Measurements from ENCODE around the gene INHBB. TPM values are rescaled to one million over a fixed set of nuclear protein-coding genes. Genes with fewer than 3 reads are reported as not detected.

Gene INHBB
- total and polyA plus RNA-seq, 11 donors: 0.70 to 38.0 (median 2.8) TPM

DNA sequence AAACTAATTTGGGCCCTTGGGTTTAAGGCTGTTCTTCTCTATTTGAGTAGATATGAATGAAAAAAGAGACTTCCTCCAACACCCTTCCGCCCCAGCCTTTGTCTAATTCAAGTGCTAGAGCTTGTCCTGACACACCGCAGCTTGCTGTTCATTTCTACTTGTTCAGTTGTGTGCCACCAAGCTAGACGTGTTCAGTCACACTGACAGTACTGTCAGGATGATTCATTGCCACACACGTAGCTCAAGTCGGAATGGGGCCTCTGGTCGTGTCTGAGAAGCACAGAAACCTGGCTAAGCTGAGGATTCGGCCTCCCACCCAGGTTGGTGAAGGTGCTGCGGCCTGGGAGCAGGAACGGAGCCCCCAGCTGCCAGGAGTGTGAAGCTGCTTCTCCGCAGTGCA, 45.6 kb upstream of the INHBB start:
- ATAC-seq: no peak
- no peak overlapping the region for H3K27ac ChIP-seq
- H3K4me3 ChIP-seq: no peak overlapping the region
- H3K4me1 ChIP-seq: no peaks in the 10 kb centered on the region
- H3K36me3 ChIP-seq: peaks cover 0 to 80% (median 23%) of the 10 kb centered on the region in 9 donors
- intact Hi-C loops (cut with DNase I): loop anchor here in 1 of 10 donors (10.0 kb wide), 1 partner anchor 46 kb away; the partner anchor contains the start of gene RALB
- WGBS, 4 donors: 88 to 96% (median 91%) methylated on average over 10 of the region's 10 CpGs
- TF ChIP-seq, protein P1, sequence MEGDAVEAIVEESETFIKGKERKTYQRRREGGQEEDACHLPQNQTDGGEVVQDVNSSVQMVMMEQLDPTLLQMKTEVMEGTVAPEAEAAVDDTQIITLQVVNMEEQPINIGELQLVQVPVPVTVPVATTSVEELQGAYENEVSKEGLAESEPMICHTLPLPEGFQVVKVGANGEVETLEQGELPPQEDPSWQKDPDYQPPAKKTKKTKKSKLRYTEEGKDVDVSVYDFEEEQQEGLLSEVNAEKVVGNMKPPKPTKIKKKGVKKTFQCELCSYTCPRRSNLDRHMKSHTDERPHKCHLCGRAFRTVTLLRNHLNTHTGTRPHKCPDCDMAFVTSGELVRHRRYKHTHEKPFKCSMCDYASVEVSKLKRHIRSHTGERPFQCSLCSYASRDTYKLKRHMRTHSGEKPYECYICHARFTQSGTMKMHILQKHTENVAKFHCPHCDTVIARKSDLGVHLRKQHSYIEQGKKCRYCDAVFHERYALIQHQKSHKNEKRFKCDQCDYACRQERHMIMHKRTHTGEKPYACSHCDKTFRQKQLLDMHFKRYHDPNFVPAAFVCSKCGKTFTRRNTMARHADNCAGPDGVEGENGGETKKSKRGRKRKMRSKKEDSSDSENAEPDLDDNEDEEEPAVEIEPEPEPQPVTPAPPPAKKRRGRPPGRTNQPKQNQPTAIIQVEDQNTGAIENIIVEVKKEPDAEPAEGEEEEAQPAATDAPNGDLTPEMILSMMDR (IDR thresholded peaks at IDR 0.05): no peak
- no peak for TF ChIP-seq POLR2A (IDR thresholded peaks at IDR 0.05)
- no peaks in the 10 kb centered on the region for H3K9me3 ChIP-seq
- no peak for DNase-seq
- H3K27me3 ChIP-seq: no peaks in the 10 kb centered on the region

DNA sequence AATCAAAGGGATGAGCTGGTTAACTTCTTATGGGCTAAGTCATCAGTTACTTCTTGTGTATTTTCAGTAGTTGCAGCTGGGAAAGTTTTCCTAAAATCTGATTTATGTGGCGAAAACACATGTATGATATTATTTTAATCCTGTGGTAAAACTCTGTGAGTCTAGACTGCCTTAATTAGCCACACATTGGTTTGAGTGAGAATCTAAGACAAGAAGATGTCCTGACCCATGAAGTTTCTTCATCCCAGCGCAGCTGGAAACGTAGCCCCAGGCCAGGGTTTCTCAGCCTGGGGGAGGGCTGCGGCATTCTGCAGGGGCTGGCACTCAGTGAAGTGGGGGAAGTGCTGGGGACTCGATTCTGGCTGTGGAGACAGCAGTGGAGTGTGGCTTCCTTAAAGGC, 44.7 kb upstream of the INHBB start:
- no peak for TF ChIP-seq POLR2A (IDR thresholded peaks at IDR 0.05)
- TF ChIP-seq, protein P1 (IDR thresholded peaks at IDR 0.05): no peak
- Histone ChIP-seq H3K9me3 (no peaks in the 10 kb centered on the region), H3K36me3 (peaks cover 0 to 71% (median 18%) of the 10 kb centered on the region in 9 donors), H3K27me3 (no peaks in the 10 kb centered on the region), H3K4me3 (no peak overlapping the region), H3K4me1 (no peaks in the 10 kb centered on the region), H3K27ac (no peak overlapping the region)
- ATAC-seq: no peak
- intact Hi-C loops (cut with DNase I): loop anchor here in 1 of 10 donors (10.0 kb wide), 1 partner anchor 46 kb away; the partner anchor contains the start of gene RALB
- 93 to 98% (median 95%) methylated on average over 5 of the region's 5 CpGs for WGBS, 4 donors
- no peak for DNase-seq

DNA sequence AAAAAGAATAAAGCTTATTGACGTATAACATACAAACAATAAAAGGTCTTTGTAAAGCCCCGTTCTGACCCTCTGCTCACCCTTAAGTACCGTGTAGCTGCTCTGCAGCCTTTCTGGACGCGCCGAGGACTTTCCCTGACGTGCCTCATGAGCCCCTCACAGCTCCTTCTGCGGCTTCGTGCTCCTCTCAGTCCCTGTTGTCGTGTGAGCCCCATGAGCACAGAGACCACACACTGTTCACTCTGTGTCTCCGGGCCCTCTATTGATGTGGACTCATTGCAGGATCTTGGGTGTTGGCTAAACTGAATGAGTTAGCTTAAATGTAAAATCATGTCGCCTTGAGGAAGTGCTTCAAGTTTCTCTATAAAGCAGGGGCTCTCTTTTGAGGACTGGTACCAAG, 43.6 kb upstream of the INHBB start:
- Histone ChIP-seq H3K36me3 (peaks cover 0 to 62% (median 9%) of the 10 kb centered on the region in 9 donors), H3K4me3 (no peak overlapping the region), H3K9me3 (no peaks in the 10 kb centered on the region), H3K27ac (no peak overlapping the region), H3K4me1 (no peaks in the 10 kb centered on the region), H3K27me3 (no peaks in the 10 kb centered on the region)
- ATAC-seq (no peak), DNase-seq (no peak)
- intact Hi-C loops (cut with DNase I): loop anchor here in 1 of 10 donors (10.0 kb wide), 1 partner anchor 48 kb away; the partner anchor contains the start of gene RALB
- 91 to 95% (median 93%) methylated on average over 12 of the region's 12 CpGs for WGBS, 4 donors
- TF ChIP-seq, protein P1 (IDR thresholded peaks at IDR 0.05): no peak
- no peak for TF ChIP-seq POLR2A (IDR thresholded peaks at IDR 0.05)

DNA sequence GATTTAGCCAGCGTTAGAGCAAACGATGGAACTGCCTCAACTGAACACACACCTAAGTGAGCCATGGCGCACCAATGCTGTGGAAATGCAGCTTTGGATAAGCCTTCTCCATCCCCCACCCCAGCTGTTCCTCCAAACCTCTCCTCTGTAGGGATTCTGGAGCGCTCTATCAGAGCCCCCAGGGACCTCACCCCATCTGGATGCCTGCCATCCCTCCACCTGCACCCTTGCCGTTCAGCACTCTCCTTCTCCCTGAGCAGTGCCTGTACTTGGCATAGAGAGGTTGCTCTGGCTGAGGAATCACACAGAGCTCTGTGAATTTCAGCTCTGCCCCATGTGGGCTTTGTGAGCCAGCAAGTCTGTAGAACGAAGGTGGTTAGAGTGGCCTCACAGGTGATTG, 42.8 kb upstream of the INHBB start:
- no peaks in the 10 kb centered on the region for H3K4me1 ChIP-seq

More for the DNA sequence above, 42.8 kb upstream of the INHBB start:
- 74 to 87% (median 81%) methylated on average over 6 of the region's 6 CpGs for WGBS, 4 donors
- Histone ChIP-seq H3K36me3 (peaks cover 0 to 56% (median 5%) of the 10 kb centered on the region in 9 donors), H3K27ac (no peak overlapping the region), H3K27me3 (no peaks in the 10 kb centered on the region), H3K4me3 (no peak overlapping the region), H3K9me3 (no peaks in the 10 kb centered on the region)
- ATAC-seq (no peak), DNase-seq (no peak)
- TF ChIP-seq, protein P1 (IDR thresholded peaks at IDR 0.05): no peak
- TF ChIP-seq POLR2A (IDR thresholded peaks at IDR 0.05): no peak
- intact Hi-C loops (cut with DNase I): loop anchor here in 1 of 10 donors (10.0 kb wide), 1 partner anchor 48 kb away; the partner anchor contains the start of gene RALB

Measured in heart left ventricle (tissue), 16 donors.